ENCODE measurements around the gene RACGAP1.

RACGAP1 gene

GRCh38 chr12:49984476-49985359, 40.6 kb downstream of the RACGAP1 start:
- DNase-seq: no peak

GRCh38 chr12:49983892-49984291, 41.4 kb downstream of the RACGAP1 start:
- DNase-seq: peak in 1 of 2 experiments; percentile 80

- DNase-seq: no peak
Measured at GRCh38 chr12:49982246-49983087, 42.8 kb downstream of the RACGAP1 start.

GRCh38 chr12:49980501-49981349, 44.6 kb downstream of the RACGAP1 start:
- DNase-seq: no peak

GRCh38 chr12:49979791-49980190, 45.5 kb downstream of the RACGAP1 start:
- no peak for DNase-seq

- DNase-seq: no peak
Measured at GRCh38 chr12:49979016-49979586, 46.2 kb downstream of the RACGAP1 start.

- DNase-seq: no peak
Measured at GRCh38 chr12:49978125-49978524, 47.2 kb downstream of the RACGAP1 start.

GRCh38 chr12:49976557-49976956, 48.7 kb downstream of the RACGAP1 start:
- no peak for DNase-seq

GRCh38 chr12:49975318-49975761, 50.0 kb downstream of the RACGAP1 start:
- DNase-seq: no peak

GRCh38 chr12:49974677-49975317, 50.5 kb downstream of the RACGAP1 start:
- DNase-seq: no peak

GRCh38 chr12:49974231-49974675, 51.0 kb downstream of the RACGAP1 start:
- DNase-seq: no peak

GRCh38 chr12:49973361-49973830, 51.9 kb downstream of the RACGAP1 start:
- DNase-seq: no peak

- DNase-seq: no peak
Measured at GRCh38 chr12:49972641-49973360, 52.5 kb downstream of the RACGAP1 start, which contains the start of gene AQP6. Gene AQP6, plus strand, starts transcription at chr12:49972947. Its CDS starts 227 bp downstream, at chr12:49973174.

- DNase-seq: no peak
Measured at GRCh38 chr12:49972129-49972528, 53.2 kb downstream of the RACGAP1 start.

GRCh38 chr12:49971141-49971540, 54.2 kb downstream of the RACGAP1 start:
- no peak for DNase-seq

GRCh38 chr12:49970658-49971057, 54.6 kb downstream of the RACGAP1 start:
- DNase-seq: no peak

- no peak for DNase-seq
Measured at GRCh38 chr12:49969651-49970429, 55.5 kb downstream of the RACGAP1 start.

GRCh38 chr12:49969027-49969426, 56.3 kb downstream of the RACGAP1 start:
- no peak for DNase-seq

- no peak for DNase-seq
Measured at GRCh38 chr12:49968471-49968870, 56.8 kb downstream of the RACGAP1 start.

GRCh38 chr12:49967777-49968250, 57.5 kb downstream of the RACGAP1 start:
- no peak for DNase-seq

Measured in NCI-H2081 (cell line).